OCI-LY7 (cell line): ENCODE measurements around the gene THAP7. TPM values are rescaled to one million over a fixed set of nuclear protein-coding genes. Genes with fewer than 3 reads are reported as not detected.

Experiments used
- BruUV-seq: library from RNA; stranded (reverse); fragments of 400-500 nt; replicated peaks from 2 replicates; lab custom pipeline; 2021; lab: Mats Ljungman, UMichigan
- CTCF ChIA-PET: fragments of 300-600 bp; sonication (Branson Sonifier 250); formaldehyde crosslinking; loops from one replicate; lab custom pipeline; 2022; ENCODE audit warnings: antibody characterized with exemption; ENCODE audit not compliant: unreplicated experiment; lab: Charles Lee
- POLR2A ChIA-PET: fragments of 300-600 bp; sonication (Branson Sonifier 250); formaldehyde crosslinking; loops from one replicate; lab custom pipeline; 2022; ENCODE audit warnings: antibody characterized with exemption; lab: Charles Lee
- DNase-seq: peaks from one replicate; pipeline ENCODE4 v3.0.0-alpha.2; 2015; ENCODE audit warnings: low spot score
- H2AFZ ChIP-seq: fragments of 200-600 bp; sonication (generic), shearing (Covaris generic); 2 replicates; pipeline ENCODE4 v1.6.1; 2014; ENCODE audit warnings: mild to moderate bottlenecking, antibody characterized with exemption, low read length, moderate library complexity
- H3K27ac ChIP-seq: fragments of 200-600 bp; sonication (generic); 2 replicates; pipeline ENCODE4 v1.5.1; 2014; ENCODE audit warnings: mixed run types, low read depth, mild to moderate bottlenecking, moderate library complexity, low read length, inconsistent platforms; ENCODE audit not compliant: poor library complexity, severe bottlenecking
- H3K36me3 ChIP-seq: fragments of 200-600 bp; sonication (generic); 2 replicates; pipeline ENCODE4 v1.6.1; 2014; ENCODE audit warnings: mild to moderate bottlenecking, antibody characterized with exemption, low read length, moderate library complexity, mixed read lengths; ENCODE audit not compliant: insufficient read depth
- H3K4me1 ChIP-seq: fragments of 200-600 bp; sonication (generic); 2 replicates; pipeline ENCODE4 v1.5.1; 2014; ENCODE audit warnings: mild to moderate bottlenecking, low read length; ENCODE audit not compliant: insufficient read depth, poor library complexity, severe bottlenecking
- H3K4me2 ChIP-seq: fragments of 200-600 bp; sonication (generic); 2 replicates; pipeline ENCODE4 v1.6.1; 2014; ENCODE audit warnings: mild to moderate bottlenecking, low read length
- H3K4me3 ChIP-seq: fragments of 200-600 bp; sonication (generic); 2 replicates; pipeline ENCODE4 v1.5.1; 2014; ENCODE audit warnings: mild to moderate bottlenecking, low read depth, low read length; ENCODE audit not compliant: poor library complexity, severe bottlenecking
- H3K79me2 ChIP-seq: fragments of 200-600 bp; sonication (generic); 2 replicates; pipeline ENCODE4 v1.6.1; 2016; ENCODE audit warnings: low read depth, mild to moderate bottlenecking, low read length, moderate library complexity, mixed read lengths; ENCODE audit not compliant: insufficient read depth
- H3K9me2 ChIP-seq: fragments of 200-600 bp; sonication (generic); 2 replicates; pipeline ENCODE4 v1.6.1; 2016; ENCODE audit warnings: mild to moderate bottlenecking, low read length, mixed read lengths; ENCODE audit not compliant: insufficient read depth
- H3K9me3 ChIP-seq: fragments of 200-600 bp; sonication (generic); 2 replicates; pipeline ENCODE4 v1.6.1; 2014; ENCODE audit warnings: mild to moderate bottlenecking, mixed run types, low read length, mixed read lengths
- H4K20me1 ChIP-seq: fragments of 200-600 bp; sonication (generic); 2 replicates; pipeline ENCODE4 v1.6.1; 2014; ENCODE audit warnings: mild to moderate bottlenecking, antibody characterized with exemption, low read length, moderate library complexity, mixed read lengths; ENCODE audit not compliant: insufficient read depth
- CTCF ChIP-seq: fragments of 200-600 bp; sonication (generic); conservative IDR thresholded peaks from 2 replicates; pipeline ENCODE4 v1.5.1; 2014; ENCODE audit warnings: mild to moderate bottlenecking, antibody characterized with exemption, low read length, moderate library complexity, mixed read lengths
- EZH2phosphoT487 ChIP-seq: fragments of 200-600 bp; sonication (generic); IDR thresholded peaks from 2 replicates; pipeline ENCODE4 v1.6.1; 2018; ENCODE audit warnings: low read depth, borderline replicate concordance, mild to moderate bottlenecking, mixed run types, antibody characterized with exemption, low read length, moderate library complexity, mixed read lengths
- intact Hi-C: fragments of 100-400 bp; cut with micrococcal nuclease; formaldehyde crosslinking; loops from one replicate; pipeline ENCODE4 v1.10.0; 2022; ENCODE audit not compliant: unreplicated experiment
- total RNA-seq, 2 experiments: library from RNA; depleted of rRNA in 1 of 2; stranded (reverse); fragments of >200 nt in 1 of 2; shearing (Covaris generic) in 1 of 2; gene quantifications; 2 replicates each; pipeline ENCODE4 v1.2.3, GENCODE V29; 2014 to 2022

THAP7 gene
- total RNA-seq, 2 experiments from 2014 or later = 36.3 to 73.0 TPM

- POLR2A ChIA-PET = no interaction called here
- Histone ChIP-seq H4K20me1 (no peaks in the 10 kb centered on the region), H3K27ac (no peak overlapping the region), H2AFZ (no peak overlapping the region), H3K36me3 (peaks cover 32% of the 10 kb centered on the region), H3K4me1 (peaks cover 17% of the 10 kb centered on the region), H3K79me2 (peaks cover 10% of the 10 kb centered on the region), H3K4me2 (no peak overlapping the region), H3K9me3 (no peaks in the 10 kb centered on the region), H3K9me2 (no peaks in the 10 kb centered on the region), H3K4me3 (no peak overlapping the region)
- no peak for DNase-seq
- no TSS peak for BruUV-seq
- CTCF ChIA-PET = no interaction called here
- intact Hi-C loops = loop anchor here (10.0 kb wide), 1 partner anchor 71 kb away; the partner anchor contains the start of gene CRKL
- no peak for TF ChIP-seq CTCF
- TF ChIP-seq EZH2phosphoT487 = no peak
Measured at GRCh38 chr22:20985720-20986119, 16.2 kb downstream of the THAP7 start.

- BruUV-seq = no TSS peak
- Histone ChIP-seq H3K4me2 (peak overlapping the region; percentile 95), H3K9me2 (no peaks in the 10 kb centered on the region), H3K36me3 (peaks cover 31% of the 10 kb centered on the region), H4K20me1 (no peaks in the 10 kb centered on the region), H3K4me3 (peak overlapping the region; percentile 81), H3K4me1 (peaks cover 19% of the 10 kb centered on the region), H3K9me3 (no peaks in the 10 kb centered on the region), H3K27ac (no peak overlapping the region), H3K79me2 (peaks cover 10% of the 10 kb centered on the region), H2AFZ (peak overlapping the region; percentile 66; the same call in 1 of the 2 replicates)
- ChIA-PET CTCF (no interaction called here), POLR2A (interaction anchor here (0.5 to 1.1 kb wide), 3 partner anchors 15 to 126 kb away, joined by 3 read pairs; no protein-coding TSS in a partner anchor)
- no peak for TF ChIP-seq CTCF
- TF ChIP-seq EZH2phosphoT487 = no peak
- DNase-seq = no peak
- intact Hi-C loops = loop anchor here (10.0 kb wide), 1 partner anchor 68 kb away; the partner anchor contains the start of gene CRKL
Measured at GRCh38 chr22:20983081-20983771, 18.7 kb downstream of the THAP7 start.

- TF ChIP-seq CTCF = no peak
- no peak for TF ChIP-seq EZH2phosphoT487
- ChIA-PET POLR2A (interaction anchor here (0.5 to 2.0 kb wide), 7 partner anchors 10 to 126 kb away, joined by 3 to 8 read pairs (median 3); partner anchors contain the start of gene THAP7), CTCF (no interaction called here)
- Histone ChIP-seq H3K27ac (no peak overlapping the region), H4K20me1 (no peaks in the 10 kb centered on the region), H3K4me1 (peaks cover 19% of the 10 kb centered on the region), H3K9me2 (no peaks in the 10 kb centered on the region), H2AFZ (peak overlapping the region; percentile 66), H3K79me2 (peaks cover 10% of the 10 kb centered on the region), H3K9me3 (no peaks in the 10 kb centered on the region), H3K36me3 (peaks cover 26% of the 10 kb centered on the region), H3K4me3 (peak overlapping the region; percentile 81), H3K4me2 (peak overlapping the region; percentile 95)
- DNase-seq = no peak
- intact Hi-C loops = loop anchor here (10.0 kb wide), 1 partner anchor 68 kb away; the partner anchor contains the start of gene CRKL
- no TSS peak for BruUV-seq
Measured at GRCh38 chr22:20982563-20982882, 19.4 kb downstream of the THAP7 start.
